H1 (cell line): Measurements from ENCODE around the gene MACC1. TPM values are rescaled to one million over a fixed set of nuclear protein-coding genes. Genes with fewer than 3 reads are reported as not detected.

Experiments used
- CTCF ChIA-PET: fragments of 300-600 bp; sonication (Branson Sonifier 250); formaldehyde crosslinking; loops from one replicate; lab custom pipeline; 2021; ENCODE audit not compliant: partially characterized antibody; lab: Charles Lee
- POLR2A ChIA-PET: fragments of 300-600 bp; sonication (Branson Sonifier 250); formaldehyde crosslinking; loops from one replicate; lab custom pipeline; 2021; ENCODE audit warnings: inconsistent platforms; ENCODE audit not compliant: partially characterized antibody; lab: Charles Lee
- DNase-seq, 2 experiments: peaks; one replicate each; pipeline versions ENCODE4 v3.0.0 to v3.0.0-alpha.2; 2010 to 2022; ENCODE audit warnings: low spot score in 2 of 2, low read depth in 1 of 2, mixed read lengths in 1 of 2
- FAIRE-seq: peaks from 2 replicates; lab custom pipeline; 2011; peaks lifted over from hg19 to GRCh38; lab: Jason Lieb, UNC
- H2AFZ ChIP-seq: 2 replicates; pipeline ENCODE4 v1.8.1; 2012; ENCODE audit warnings: low read length, inconsistent platforms
- H2AK5ac ChIP-seq: 2 replicates; pipeline ENCODE4 v1.6.1; 2013; ENCODE audit warnings: low read depth, low read length
- H2BK120ac ChIP-seq: replicated peaks from 2 replicates; pipeline ENCODE3; 2013; ENCODE audit warnings: low read depth, low read length, inconsistent platforms
- H2BK12ac ChIP-seq: 2 replicates; pipeline ENCODE4 v1.6.1; 2013; ENCODE audit warnings: low read depth, low read length
- H2BK15ac ChIP-seq: 2 replicates; pipeline ENCODE4 v1.6.1; 2013; ENCODE audit warnings: low read length
- H2BK20ac ChIP-seq: 2 replicates; pipeline ENCODE4 v1.6.1; 2013; ENCODE audit warnings: low read length
- H2BK5ac ChIP-seq: 2 replicates; pipeline ENCODE4 v1.6.1; 2013; ENCODE audit warnings: low read depth, low read length
- H3K14ac ChIP-seq: 2 replicates; pipeline ENCODE4 v1.6.1; 2013; ENCODE audit warnings: inconsistent platforms; ENCODE audit not compliant: insufficient read length
- H3K18ac ChIP-seq: 2 replicates; pipeline ENCODE4 v1.6.1; 2013; ENCODE audit warnings: low read length; ENCODE audit errors: extremely low read depth
- H3K23ac ChIP-seq: 2 replicates; pipeline ENCODE4 v1.6.1; 2013; ENCODE audit warnings: inconsistent platforms; ENCODE audit not compliant: insufficient read length
- H3K23me2 ChIP-seq: 2 replicates; pipeline ENCODE4 v1.6.1; 2013; ENCODE audit warnings: low read depth, low read length
- H3K27ac ChIP-seq: 2 replicates; pipeline ENCODE4 v1.6.1; 2011; ENCODE audit warnings: low read depth, low read length, inconsistent platforms
- H3K27me3 ChIP-seq, 4 experiments: replicated peaks in 1 of 4; 1 replicate in 1 of 4; 2 replicates in 3 of 4; pipeline versions ENCODE4 v1.6.1 to v1.8.1; 2011 to 2013; ENCODE audit warnings: low read length in 3 of 4, mild to moderate bottlenecking in 3 of 4, inconsistent platforms in 2 of 4, mixed read lengths in 2 of 4, moderate library complexity in 1 of 4; ENCODE audit not compliant: control insufficient read depth in 3 of 4, insufficient read depth in 3 of 4; ENCODE audit errors: extremely low read depth in 1 of 4
- H3K36me3 ChIP-seq, 4 experiments: 2 replicates each; pipeline versions ENCODE4 v1.6.1 to v1.8.1; 2011 to 2013; ENCODE audit warnings: mild to moderate bottlenecking in 4 of 4, low read length in 3 of 4, moderate library complexity in 2 of 4, control low read depth in 1 of 4, inconsistent platforms in 1 of 4; ENCODE audit not compliant: insufficient read depth in 4 of 4, control insufficient read depth in 2 of 4
- H3K4ac ChIP-seq: replicated peaks from 2 replicates; pipeline ENCODE3; 2013; ENCODE audit warnings: low read length, low read depth, mixed read lengths, inconsistent platforms; ENCODE audit not compliant: insufficient read length
- H3K4me1 ChIP-seq, 4 experiments: replicated peaks in 1 of 4; 1 replicate in 1 of 4; 2 replicates in 3 of 4; pipeline versions ENCODE4 v1.6.1 to v1.8.1; 2011 to 2013; ENCODE audit warnings: low read length in 3 of 4, inconsistent platforms in 2 of 4, mixed read lengths in 1 of 4; ENCODE audit not compliant: insufficient read depth in 4 of 4, control insufficient read depth in 3 of 4
- H3K4me2 ChIP-seq, 2 experiments: 2 replicates each; pipeline versions ENCODE4 v1.6.1 to v1.8.1; 2011 to 2013; ENCODE audit warnings: low read depth in 2 of 2, low read length in 2 of 2, control low read depth in 1 of 2, inconsistent platforms in 1 of 2, mild to moderate bottlenecking in 1 of 2; ENCODE audit not compliant: insufficient read depth in 1 of 2
- H3K4me3 ChIP-seq, 4 experiments: fragments of 200-600, 300-600 bp in 1 of 4; sonication (generic), shearing (Covaris generic), sonication (Bioruptor Twin) in 1 of 4; 2 replicates each; pipeline versions ENCODE4 v1.5.1 to v1.8.1; 2011 to 2016; ENCODE audit warnings: low read length in 4 of 4, low read depth in 3 of 4, control low read depth in 2 of 4, inconsistent platforms in 2 of 4, mild to moderate bottlenecking in 2 of 4, mixed read lengths in 1 of 4, moderate library complexity in 1 of 4; ENCODE audit not compliant: insufficient read depth in 2 of 4; ENCODE audit errors: extremely low read depth in 1 of 4
- H3K56ac ChIP-seq: replicated peaks from 2 replicates; pipeline ENCODE3; 2013; ENCODE audit warnings: low read depth, mild to moderate bottlenecking, mixed read lengths, low read length, inconsistent platforms; ENCODE audit not compliant: insufficient read length
- H3K79me1 ChIP-seq: 2 replicates; pipeline ENCODE4 v1.6.1; 2013; ENCODE audit warnings: low read depth, low read length, control low read depth
- H3K79me2 ChIP-seq, 2 experiments: 2 replicates each; pipeline versions ENCODE4 v1.6.1 to v1.8.1; 2012 to 2013; ENCODE audit warnings: low read length in 2 of 2, mild to moderate bottlenecking in 2 of 2, inconsistent platforms in 1 of 2; ENCODE audit not compliant: insufficient read depth in 2 of 2, control insufficient read depth in 1 of 2
- H3K9ac ChIP-seq, 4 experiments: replicated peaks in 1 of 4; 1 replicate in 1 of 4; 2 replicates in 3 of 4; pipeline versions ENCODE4 v1.6.1 to v1.8.1; 2011 to 2013; ENCODE audit warnings: low read depth in 3 of 4, low read length in 3 of 4, control low read depth in 2 of 4, mild to moderate bottlenecking in 2 of 4, moderate library complexity in 2 of 4, inconsistent platforms in 1 of 4; ENCODE audit errors: extremely low read depth in 1 of 4
- H3K9me3 ChIP-seq, 2 experiments: 2 replicates each; pipeline versions ENCODE4 v1.6.1 to v1.8.1; 2012 to 2013; ENCODE audit warnings: mild to moderate bottlenecking in 2 of 2, moderate library complexity in 2 of 2, control low read depth in 1 of 2, inconsistent platforms in 1 of 2, low read depth in 1 of 2, low read length in 1 of 2, mixed read lengths in 1 of 2; ENCODE audit not compliant: insufficient read depth in 2 of 2
- H4K20me1 ChIP-seq, 2 experiments: replicated peaks in 1 of 2; 2 replicates each; pipeline versions ENCODE3 to v1.8.1; 2011 to 2013; ENCODE audit warnings: inconsistent platforms in 2 of 2, low read length in 2 of 2, mild to moderate bottlenecking in 1 of 2; ENCODE audit not compliant: insufficient read depth in 2 of 2, control insufficient read depth in 1 of 2
- H4K5ac ChIP-seq: 2 replicates; pipeline ENCODE4 v1.6.1; 2013; ENCODE audit warnings: low read length, low read depth, mixed read lengths, inconsistent platforms; ENCODE audit not compliant: insufficient read length
- H4K8ac ChIP-seq: 2 replicates; pipeline ENCODE4 v1.8.0; 2013; ENCODE audit warnings: mild to moderate bottlenecking, moderate library complexity, low read length, inconsistent platforms; ENCODE audit not compliant: insufficient read depth; ENCODE audit errors: extremely low read depth
- H4K91ac ChIP-seq: replicated peaks from 2 replicates; pipeline ENCODE3; 2013; ENCODE audit warnings: low read length, mixed read lengths, inconsistent platforms; ENCODE audit not compliant: insufficient read length
- GABPA ChIP-seq: IDR thresholded peaks from 2 replicates; pipeline ENCODE4 v1.6.1; 2011; ENCODE audit warnings: mild to moderate bottlenecking, low read length, moderate library complexity, borderline replicate concordance; ENCODE audit not compliant: insufficient read depth
- WGBS, 2 experiments: shearing (Covaris generic) in 1 of 2; methylation state at CpG; one replicate each; pipeline versions ENCODE4 v1.1.6 to v1.1.7; 2013 to 2015; ENCODE audit warnings: low lambda C conversion rate in 2 of 2, mixed read lengths in 2 of 2, inconsistent platforms in 1 of 2, low coverage in 1 of 2, missing lambda C conversion rate in 1 of 2; ENCODE audit not compliant: insufficient replicate concordance in 2 of 2, insufficient coverage in 1 of 2, insufficient read length in 1 of 2; ENCODE audit errors: extremely low coverage in 1 of 2, missing lambda C conversion rate in 1 of 2; 5-methylcytosine and 5-hydroxymethylcytosine counted together
- polyA plus RNA-seq, 7 experiments: library from polyadenylated mRNA; depleted of rRNA in 3 of 7; stranded (reverse) in 5 of 7; unstranded in 2 of 7; fragments of >200 nt in 5 of 7; fragments of 200-250 nt in 2 of 7; gene quantifications; 1 replicate in 5 of 7; 2 replicates in 1 of 7; 4 replicates in 1 of 7; pipeline versions ENCODE4 v1.2.1 to v1.2.3, GENCODE V29; 2011 to 2013; ENCODE audit warnings: missing spikeins in 2 of 7, mixed read lengths in 2 of 7
- total RNA-seq: library from RNA; stranded (reverse); fragmentation: NEBNext Ultra II Directional; extraction: Animal tissue kit (Norgen Biotek cat#: 25700); gene quantifications from 2 replicates; pipeline ENCODE4 v1.2.1, GENCODE V29; 2021

Gene MACC1
- total and polyA plus RNA-seq, 2 of the 8 experiments (the other 6 are each of a cell fraction or from before 2014, with no cell fraction given) = 2.0 to 17.2 TPM

GRCh38 chr7:20264623-20265022 lies 47.4 kb upstream of the MACC1 start:
- Histone ChIP-seq H4K91ac (no peak overlapping the region), H3K79me2 (no peaks in the 10 kb centered on the region), H3K56ac (no peak overlapping the region), H2AK5ac (no peak overlapping the region), H4K5ac (no peak overlapping the region), H2BK5ac (no peak overlapping the region), H3K23me2 (no peaks in the 10 kb centered on the region), H4K8ac (no peak overlapping the region), H2BK120ac (no peak overlapping the region), H2BK15ac (no peak overlapping the region), H3K27me3 (no peaks in the 10 kb centered on the region), H3K27ac (no peak overlapping the region), H3K14ac (no peak overlapping the region), H3K4me3 (no peak overlapping the region), H3K18ac (no peak overlapping the region), H3K9me3 (no peaks in the 10 kb centered on the region), H3K4me2 (no peak overlapping the region), H3K23ac (no peak overlapping the region), H2AFZ (no peak overlapping the region), H2BK12ac (no peak overlapping the region), H3K4me1 (peaks cover 0 to 5% (median 2%) of the 10 kb centered on the region in 4 experiments; a peak in 3 of 7 replicates), H4K20me1 (no peaks in the 10 kb centered on the region), H3K79me1 (no peaks in the 10 kb centered on the region), H3K4ac (no peak overlapping the region), H3K36me3 (no peaks in the 10 kb centered on the region), H2BK20ac (no peak overlapping the region), H3K9ac (no peak overlapping the region)
- 48% methylated on average over 2 of the region's 2 CpGs; no CpG with 5 or more reads in 1 of the 2 experiments for WGBS, 2 experiments
- TF ChIP-seq GABPA = no peak
- no peak for FAIRE-seq
- ChIA-PET CTCF (interaction anchor here (0.5 to 2.2 kb wide), 7 partner anchors 12 to 556 kb away, joined by 3 to 5 read pairs (median 4); partner anchors contain the start of gene POLR1F), POLR2A (no interaction called here)
- DNase-seq = no peak
